GM06990 (cell line): ENCODE measurements around the gene RARA.
"Not testable (repeated sequence)": the region's sequence is repeated elsewhere in the genome, so short reads cannot be mapped to it uniquely, and the experiment has no call there.

Source experiments
- DNase-seq: peaks from one replicate; pipeline ENCODE4 v3.0.0-alpha.2; 2011; ENCODE audit not compliant: insufficient read length; ENCODE audit errors: extremely low read depth
- H3K27me3 ChIP-seq: replicated peaks from 2 replicates; pipeline ENCODE4 v1.6.0; 2011; ENCODE audit warnings: low read length; ENCODE audit not compliant: control insufficient read depth, insufficient read depth
- H3K36me3 ChIP-seq: 2 replicates; pipeline ENCODE4 v1.5.1; 2011; ENCODE audit warnings: low read length; ENCODE audit not compliant: control insufficient read depth, insufficient read depth
- H3K4me3 ChIP-seq: replicated peaks from 2 replicates; pipeline ENCODE4 v1.5.1; 2011; ENCODE audit warnings: low read depth, mild to moderate bottlenecking, control low read depth, low read length
- TF ChIP-seq, protein P1 (sequence below): IDR thresholded peaks from 2 replicates; pipeline ENCODE4 v1.5.1; 2011; ENCODE audit warnings: low read length, control low read depth, mild to moderate bottlenecking, inconsistent platforms; ENCODE audit not compliant: insufficient read depth, poor library complexity, severe bottlenecking

Gene RARA

DNA sequence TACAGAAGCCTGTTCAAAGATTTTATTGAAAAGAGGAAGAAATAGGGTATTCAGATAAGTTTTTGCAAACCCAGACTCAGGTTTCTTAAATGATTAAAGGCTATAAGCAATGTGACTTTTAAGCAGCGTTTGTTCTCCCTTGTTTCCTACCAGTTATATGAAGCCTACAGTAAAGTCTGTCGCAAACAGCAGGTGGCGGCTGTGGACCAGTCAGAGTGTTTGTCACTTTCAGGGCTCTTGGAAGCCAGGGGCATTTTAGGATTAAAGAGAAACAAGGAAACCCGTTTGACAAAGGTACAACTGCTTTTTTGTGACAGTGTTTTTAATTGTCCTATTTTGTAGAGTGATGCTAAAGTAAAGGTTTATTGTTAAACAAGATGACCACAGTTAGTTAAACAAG, 7.7 kb upstream of the RARA start:
- Histone ChIP-seq H3K4me3 (no peak overlapping the region), H3K36me3 (peaks cover 6% of the 10 kb centered on the region), H3K27me3 (no peaks in the 10 kb centered on the region)
- no peak for DNase-seq
- TF ChIP-seq, protein P1, sequence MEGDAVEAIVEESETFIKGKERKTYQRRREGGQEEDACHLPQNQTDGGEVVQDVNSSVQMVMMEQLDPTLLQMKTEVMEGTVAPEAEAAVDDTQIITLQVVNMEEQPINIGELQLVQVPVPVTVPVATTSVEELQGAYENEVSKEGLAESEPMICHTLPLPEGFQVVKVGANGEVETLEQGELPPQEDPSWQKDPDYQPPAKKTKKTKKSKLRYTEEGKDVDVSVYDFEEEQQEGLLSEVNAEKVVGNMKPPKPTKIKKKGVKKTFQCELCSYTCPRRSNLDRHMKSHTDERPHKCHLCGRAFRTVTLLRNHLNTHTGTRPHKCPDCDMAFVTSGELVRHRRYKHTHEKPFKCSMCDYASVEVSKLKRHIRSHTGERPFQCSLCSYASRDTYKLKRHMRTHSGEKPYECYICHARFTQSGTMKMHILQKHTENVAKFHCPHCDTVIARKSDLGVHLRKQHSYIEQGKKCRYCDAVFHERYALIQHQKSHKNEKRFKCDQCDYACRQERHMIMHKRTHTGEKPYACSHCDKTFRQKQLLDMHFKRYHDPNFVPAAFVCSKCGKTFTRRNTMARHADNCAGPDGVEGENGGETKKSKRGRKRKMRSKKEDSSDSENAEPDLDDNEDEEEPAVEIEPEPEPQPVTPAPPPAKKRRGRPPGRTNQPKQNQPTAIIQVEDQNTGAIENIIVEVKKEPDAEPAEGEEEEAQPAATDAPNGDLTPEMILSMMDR = peak; percentile 15

- Histone ChIP-seq H3K4me3 (no peak overlapping the region), H3K36me3 (peaks cover 2% of the 10 kb centered on the region), H3K27me3 (no peaks in the 10 kb centered on the region)
- TF ChIP-seq, protein P1 = peak; percentile 60
- DNase-seq = no peak
These were observed 5.8 kb upstream of the RARA start for GRCh38 chr17:40303009-40303657.

DNA sequence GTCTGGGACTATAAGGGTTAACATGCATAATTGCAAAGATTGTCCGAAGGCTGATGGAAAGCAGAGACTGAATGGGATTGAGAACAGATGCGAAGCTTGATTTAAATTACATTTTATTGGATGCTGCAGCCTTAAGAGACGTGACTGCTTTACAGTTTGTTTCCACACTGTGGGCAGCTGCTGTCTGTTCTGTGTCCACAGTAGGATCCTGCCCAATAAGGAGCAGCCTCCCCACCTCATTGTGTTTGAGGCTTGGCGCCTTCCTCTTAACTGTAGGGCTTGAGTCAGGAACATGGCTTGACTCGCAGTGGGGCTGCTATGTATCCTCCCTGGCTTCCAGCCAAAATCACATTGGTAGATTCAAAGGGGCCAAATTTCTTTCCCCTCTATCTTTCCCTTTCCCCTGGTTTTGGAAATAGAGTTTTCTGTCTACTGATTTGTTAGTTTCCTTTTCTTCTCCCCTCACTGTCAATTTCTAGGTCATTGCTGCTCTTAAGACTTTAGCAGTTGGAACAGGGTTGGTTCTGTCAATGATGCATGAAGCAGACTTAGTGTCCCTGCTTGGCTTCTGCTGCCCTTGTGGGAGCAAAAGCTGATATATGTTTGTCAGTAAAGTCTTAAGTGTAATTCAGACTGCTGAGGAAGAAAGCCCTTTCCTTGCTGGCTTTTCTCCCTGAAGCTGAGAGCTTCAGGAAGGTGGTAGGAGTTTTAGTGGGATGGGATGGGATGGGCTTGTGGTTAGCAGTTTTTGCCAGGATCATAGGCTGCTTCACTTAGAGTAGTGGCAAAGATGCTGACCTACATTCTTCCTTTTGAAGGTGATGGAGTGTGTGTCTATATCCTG, 5.0 kb upstream of the RARA start:
- no peaks in the 10 kb centered on the region for H3K27me3 ChIP-seq
- no peak for DNase-seq
- peaks cover 2% of the 10 kb centered on the region for H3K36me3 ChIP-seq
- H3K4me3 ChIP-seq = no peak overlapping the region
- TF ChIP-seq, protein P1 = no peak

- not testable (repeated sequence) for H3K36me3 ChIP-seq, H3K4me3 ChIP-seq, H3K27me3 ChIP-seq, DNase-seq
These were observed 4.5 kb upstream of the RARA start for GRCh38 chr17:40304552-40304863.

- not testable (repeated sequence) for H3K4me3 ChIP-seq, DNase-seq, H3K36me3 ChIP-seq, H3K27me3 ChIP-seq
These were observed 4.1 kb upstream of the RARA start for GRCh38 chr17:40304866-40305265.

GRCh38 chr17:40306395-40306794, 2.6 kb upstream of the RARA start:
- DNase-seq = no peak
- no peaks in the 10 kb centered on the region for H3K27me3 ChIP-seq
- H3K36me3 ChIP-seq = peaks cover 2% of the 10 kb centered on the region
- TF ChIP-seq, protein P1 = no peak
- no peak overlapping the region for H3K4me3 ChIP-seq
